HG03565 (cell line): Measurements from ENCODE around the gene PMEPA1.

Experiments
- ATAC-seq: cut with Tn5 transposase; IDR thresholded peaks from one replicate; pipeline ENCODE4 v1.9.1; 2021; ENCODE audit warnings: mild to moderate bottlenecking, moderate library complexity; ENCODE audit not compliant: unreplicated experiment

Gene PMEPA1

GRCh38 chr20:57664924-57665588 lies 44.8 kb downstream of the PMEPA1 start:
- ATAC-seq = no peak

DNA sequence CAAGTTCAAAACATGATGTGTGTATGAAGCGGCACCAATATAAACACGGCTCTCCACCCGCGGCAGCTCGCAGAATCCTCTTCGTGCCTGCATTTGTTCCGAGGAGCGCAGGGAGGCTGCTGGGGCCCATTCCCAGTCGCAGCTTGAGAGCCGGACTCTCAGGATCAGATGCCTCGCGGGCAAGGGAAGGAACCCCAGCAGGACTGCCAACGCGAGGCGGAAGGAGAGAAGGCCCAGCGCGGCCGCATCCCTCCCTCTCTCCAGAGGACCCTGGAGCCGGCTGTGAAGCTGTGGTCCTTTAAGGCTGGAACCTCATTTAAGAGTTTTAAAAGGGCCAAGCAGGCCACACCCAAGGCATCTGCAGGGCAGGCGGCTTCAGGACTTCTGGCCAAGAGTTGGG lies 45.3 kb downstream of the PMEPA1 start:
- ATAC-seq = no peak

- ATAC-seq = no peak
These were observed 45.9 kb downstream of the PMEPA1 start for GRCh38 chr20:57663681-57664451.

DNA sequence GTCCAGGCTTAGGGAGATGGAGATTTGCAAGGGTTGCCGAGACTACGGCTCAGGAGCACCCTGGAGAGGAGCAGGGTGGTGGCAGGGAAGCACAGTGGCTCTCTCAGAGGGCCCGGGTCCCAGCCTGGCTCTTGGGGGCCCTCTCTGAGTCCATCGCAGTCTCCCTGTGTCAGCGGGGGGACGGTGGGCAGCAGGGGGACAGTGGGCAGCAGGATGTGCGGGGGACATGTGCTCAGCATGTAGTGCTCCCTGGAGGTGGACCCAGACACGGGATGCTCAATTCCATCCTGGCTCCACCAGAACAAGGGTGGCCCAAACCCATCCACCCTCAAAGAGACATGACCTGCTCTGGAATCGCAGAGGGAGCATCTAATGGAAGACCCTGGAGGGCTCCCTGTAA lies 46.6 kb downstream of the PMEPA1 start:
- no peak for ATAC-seq

GRCh38 chr20:57662456-57663240 lies 47.2 kb downstream of the PMEPA1 start:
- no peak for ATAC-seq

- ATAC-seq = no peak
These were observed 47.9 kb downstream of the PMEPA1 start for GRCh38 chr20:57661746-57662455.

DNA sequence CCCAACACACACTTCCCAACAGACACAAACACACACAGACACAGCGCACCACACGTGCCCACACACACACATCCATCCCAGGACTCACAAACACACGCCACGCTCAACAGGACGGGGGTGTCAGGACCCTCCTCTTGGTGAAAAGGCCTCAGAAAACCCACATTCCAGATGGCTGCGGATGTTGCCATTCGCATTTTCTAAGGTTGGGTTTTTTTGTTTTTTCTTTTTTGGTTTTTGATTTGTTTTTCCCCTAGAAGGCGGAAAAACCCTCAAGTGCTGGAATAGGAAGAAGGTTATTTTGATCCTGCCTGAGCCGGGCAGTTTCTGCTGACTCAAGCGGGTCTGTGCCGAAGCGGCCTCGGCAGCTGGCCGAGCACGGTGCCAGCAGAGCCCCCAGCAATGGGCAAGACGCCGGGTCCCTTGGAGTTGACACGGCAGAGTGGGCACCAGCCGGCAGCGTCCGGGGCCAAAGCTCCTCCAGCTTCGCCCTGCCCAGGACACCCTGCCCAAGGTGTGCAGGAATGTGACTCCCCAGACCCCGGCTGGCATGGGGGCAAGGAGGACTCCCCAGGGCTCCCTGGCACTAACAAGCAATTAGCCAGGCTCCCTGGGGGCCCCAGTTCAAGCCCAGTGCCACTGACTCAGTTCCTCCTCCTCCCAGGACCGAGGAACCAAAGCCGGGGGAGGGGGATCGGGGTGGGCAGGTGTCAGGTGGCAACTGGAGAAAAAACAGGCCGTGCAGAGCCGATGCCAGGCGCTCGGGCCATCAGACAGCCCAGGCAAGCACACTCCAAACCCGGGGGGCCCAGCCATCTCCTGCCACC lies 48.7 kb downstream of the PMEPA1 start:
- no peak for ATAC-seq

- ATAC-seq = no peak
These were observed 49.5 kb downstream of the PMEPA1 start for GRCh38 chr20:57660181-57660921.

DNA sequence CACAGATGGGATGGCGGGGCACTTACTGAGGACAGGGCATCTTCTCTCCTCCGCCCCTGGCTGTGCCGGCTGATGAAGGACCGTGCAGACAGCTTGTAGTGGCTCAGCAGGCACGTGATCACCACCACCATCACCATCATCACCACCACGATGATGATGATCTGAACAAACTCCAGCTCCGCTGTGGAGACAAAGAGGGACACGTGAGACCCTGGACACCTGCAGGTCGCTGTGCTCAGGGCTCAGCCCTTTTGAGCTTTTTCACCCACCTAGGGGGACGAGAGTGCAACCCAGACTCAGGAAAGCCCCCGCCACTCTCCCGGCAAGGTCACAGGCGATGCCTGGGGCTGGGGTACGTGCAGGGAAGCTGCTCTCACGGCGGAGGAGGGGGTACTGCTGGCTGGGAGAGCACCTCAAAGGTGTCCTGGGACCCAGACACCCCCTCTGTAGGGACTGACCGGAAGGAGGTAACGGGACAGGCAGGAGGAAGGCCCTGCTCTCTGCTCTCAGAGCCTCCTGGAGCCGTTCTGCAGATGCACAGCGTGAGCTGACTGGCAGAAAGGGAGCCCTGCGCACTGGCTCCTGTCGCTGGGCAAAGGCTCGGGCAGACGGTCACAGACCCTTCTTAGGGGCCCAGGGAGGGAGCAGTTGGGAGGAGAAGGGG lies 50.2 kb downstream of the PMEPA1 start:
- ATAC-seq = no peak

DNA sequence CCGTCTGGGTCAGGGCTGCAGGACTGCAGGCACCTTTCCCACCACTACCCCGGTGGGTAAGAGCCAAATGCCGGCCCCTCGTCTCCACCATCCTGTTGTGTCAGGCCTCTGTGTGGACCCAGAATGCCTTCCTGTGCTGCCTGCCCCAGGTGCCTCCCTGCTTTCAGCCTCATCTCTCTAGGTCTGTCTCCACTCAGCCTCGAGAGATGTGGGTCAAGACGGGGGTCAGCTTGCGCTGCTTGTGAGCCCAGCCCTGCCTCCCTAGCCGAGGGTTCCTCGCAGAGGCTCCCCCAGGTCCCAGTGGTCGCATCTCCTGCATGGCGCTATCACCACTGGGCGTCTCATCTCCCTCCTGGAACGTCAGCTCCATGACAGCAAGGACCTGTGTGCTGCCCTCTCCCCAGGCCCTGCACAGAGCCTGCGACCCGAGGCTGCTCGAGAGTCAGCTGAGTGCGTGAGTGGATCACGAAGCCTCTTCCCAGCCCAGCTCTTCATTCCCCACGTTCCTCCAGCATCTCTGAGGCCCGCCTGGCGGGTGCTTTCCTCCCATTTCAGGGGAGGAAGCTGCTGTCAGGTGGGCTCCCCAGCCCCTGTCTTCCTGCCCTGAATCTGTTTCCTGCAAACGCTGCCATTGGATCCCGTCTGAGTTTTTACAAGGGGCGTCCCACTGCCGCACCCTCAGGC lies 50.8 kb downstream of the PMEPA1 start:
- no peak for ATAC-seq

DNA sequence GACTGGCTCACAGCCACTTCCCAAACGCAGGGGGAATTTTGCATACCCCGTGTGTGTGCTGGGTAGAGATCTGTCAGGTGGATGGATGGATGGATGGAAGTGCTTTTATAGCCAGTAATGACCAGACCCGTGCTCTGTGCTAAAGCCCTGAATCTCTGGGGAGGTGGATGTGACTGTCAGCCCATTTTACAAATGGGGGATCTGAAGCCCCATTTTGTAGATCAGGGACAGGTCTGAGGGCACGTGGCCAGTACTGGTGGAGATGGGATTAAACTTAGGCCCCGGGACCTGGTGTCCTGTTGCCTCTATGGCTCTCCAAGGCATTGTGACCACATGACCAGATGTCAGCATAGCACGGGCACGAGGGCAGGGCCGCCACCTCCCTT lies 51.4 kb downstream of the PMEPA1 start:
- no peak for ATAC-seq

- no peak for ATAC-seq
These were observed 52.0 kb downstream of the PMEPA1 start for GRCh38 chr20:57657535-57658446.

DNA sequence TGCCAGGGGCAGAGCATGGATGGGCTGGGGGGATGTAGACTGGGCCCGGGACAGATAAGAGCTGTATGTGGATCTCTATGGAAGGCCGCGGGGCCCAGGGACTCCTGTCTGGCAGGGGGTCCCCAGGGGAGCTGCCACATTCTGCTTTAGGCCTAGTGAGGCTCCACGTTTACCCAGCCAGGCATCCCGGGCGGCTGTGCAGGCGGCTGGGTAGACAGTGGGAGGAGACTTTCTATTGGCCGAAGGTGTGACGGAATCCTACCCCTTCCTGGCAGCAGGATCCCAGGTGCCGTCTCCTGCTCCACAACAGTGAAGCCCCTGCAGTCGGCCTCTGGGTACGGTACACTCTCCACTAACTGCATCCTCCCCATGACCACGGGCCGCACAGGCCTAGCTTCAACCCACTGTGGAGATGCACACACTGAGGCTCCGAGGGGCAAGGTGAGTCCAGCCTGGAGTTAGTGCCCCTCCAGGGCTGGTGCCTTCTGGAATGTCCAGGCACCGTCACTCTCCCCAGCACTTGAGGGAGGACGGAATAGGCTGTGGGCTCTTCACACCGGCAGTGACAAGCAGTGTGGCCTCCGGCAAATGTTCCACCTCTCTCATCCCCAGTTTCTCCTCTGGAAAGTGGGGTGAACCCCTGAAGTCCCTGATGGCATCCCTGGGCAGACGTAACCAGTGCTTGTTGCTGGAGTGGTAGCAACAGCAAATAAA lies 52.8 kb downstream of the PMEPA1 start:
- ATAC-seq = no peak

DNA sequence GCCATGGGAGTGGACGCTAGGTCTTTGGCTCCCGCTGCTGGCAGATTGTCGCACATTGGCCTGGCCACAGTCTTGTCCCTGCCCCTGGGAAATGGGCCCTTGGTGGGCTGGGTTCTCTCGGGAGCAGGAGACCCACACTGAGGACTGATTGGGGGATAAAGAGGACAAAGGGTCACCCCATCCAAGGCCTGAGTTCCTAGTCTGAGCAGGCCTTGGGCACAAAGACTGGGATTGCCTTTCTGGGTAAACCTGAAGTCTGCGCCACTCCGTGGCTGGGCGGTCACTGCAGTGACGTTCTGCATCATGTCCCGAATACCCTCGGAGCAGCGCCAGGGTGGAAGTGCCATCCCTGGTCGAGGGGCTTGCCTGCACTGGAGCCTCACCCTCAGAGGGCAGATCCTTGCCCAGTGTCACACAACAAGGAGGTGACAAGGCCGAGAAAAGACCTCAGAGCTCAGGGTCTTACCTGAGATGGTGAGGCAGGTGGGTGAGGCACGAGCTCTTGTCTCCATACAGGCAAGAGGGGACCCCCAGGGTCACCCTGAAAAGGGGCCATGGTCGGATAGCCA lies 53.5 kb downstream of the PMEPA1 start:
- no peak for ATAC-seq

GRCh38 chr20:57655809-57656155 lies 54.0 kb downstream of the PMEPA1 start:
- no peak for ATAC-seq

DNA sequence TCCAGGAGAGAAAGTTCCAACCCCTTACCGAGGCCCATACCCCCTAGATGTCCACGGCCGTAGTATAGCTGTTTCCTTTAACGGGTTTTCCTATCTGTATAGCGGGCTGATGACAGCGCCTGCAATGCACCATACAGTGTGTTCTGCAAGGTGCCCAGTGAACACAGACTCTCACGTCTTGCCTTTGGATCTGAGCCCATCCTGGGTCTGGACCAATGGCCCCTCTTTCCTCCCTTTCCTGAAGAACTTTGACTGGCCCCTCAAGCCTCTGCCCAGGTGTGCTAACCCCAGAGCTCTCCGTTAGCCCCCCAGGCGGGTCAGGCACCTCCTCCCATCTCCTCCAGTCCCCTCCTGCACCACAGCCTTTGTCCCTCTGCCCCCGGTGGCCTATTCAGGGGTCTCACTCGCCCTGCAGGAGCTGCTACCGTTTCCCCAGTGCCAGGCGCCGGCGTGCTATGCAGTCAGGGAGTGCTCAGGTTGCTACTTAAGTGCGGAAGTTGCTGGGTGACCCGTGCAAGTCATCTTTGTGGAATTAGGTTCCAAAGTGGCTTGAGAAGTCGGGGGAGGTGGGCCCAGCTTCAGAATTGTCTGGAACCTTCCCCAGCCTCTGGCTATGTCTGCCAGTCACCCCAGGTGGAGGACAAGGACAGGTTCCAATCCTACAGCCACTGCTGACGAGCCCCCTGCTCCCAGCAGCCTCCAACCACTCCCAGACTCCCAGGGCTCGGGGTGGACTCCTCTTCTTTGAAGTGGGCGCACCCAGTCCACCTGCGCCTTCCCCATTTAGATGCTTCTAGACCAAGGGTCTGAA lies 54.6 kb downstream of the PMEPA1 start:
- ATAC-seq = no peak
